ENCODE data around the gene ROR2.
A peak's percentile ranks its signal among the peaks of the same experiment; 100 is the strongest.

DNA sequence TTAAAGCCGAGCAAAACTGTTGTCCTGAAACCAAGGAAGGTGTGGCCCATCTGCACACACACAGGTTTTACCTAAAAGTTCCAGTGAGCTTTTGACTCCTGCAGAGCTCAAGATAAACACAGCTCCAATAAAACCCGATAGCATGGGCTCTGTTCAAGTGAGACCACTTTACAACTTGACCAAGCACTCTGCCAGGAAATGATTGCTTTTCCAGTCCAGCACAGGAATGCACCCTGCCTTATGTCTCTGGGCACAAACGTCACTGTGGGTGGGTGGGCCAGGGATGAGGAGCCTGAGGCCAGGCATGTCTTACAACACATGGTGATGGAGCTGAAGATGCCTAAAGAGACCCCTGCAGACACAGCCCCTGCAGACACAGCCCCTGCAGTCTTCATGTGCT lies 115.3 kb downstream of the ROR2 start:
- TF ChIP-seq CTCF (IDR thresholded peaks at IDR 0.05) (no peak), POLR2AphosphoS5 (IDR thresholded peaks at IDR 0.05) (peak in 1 of 4 donors; percentile 38), EP300 (IDR thresholded peaks at IDR 0.05) (no peak)
